CD4-positive, alpha-beta T cell (primary cell): Measurements from ENCODE around the gene FGF22. TPM values are rescaled to one million over a fixed set of nuclear protein-coding genes. Genes with fewer than 3 reads are reported as not detected.
A peak's percentile ranks its signal among the peaks of the same experiment; 100 is the strongest.

ENCODE experiments used
- ATAC-seq: fragments of 200-7000 bp; cut with Tn5 transposase; one replicate; pipeline ENCODE4 v1.10.0; 2022; ENCODE audit warnings: mild to moderate bottlenecking; ENCODE audit not compliant: poor library complexity
- CTCF ChIA-PET: fragments of 350-600 bp; sonication (Branson Sonifier 250); formaldehyde crosslinking; loops from one replicate; lab custom pipeline; 2021; ENCODE audit warnings: antibody characterized with exemption, inconsistent platforms; lab: Charles Lee
- POLR2A ChIA-PET: fragments of 350-600 bp; sonication (Branson Sonifier 250); formaldehyde crosslinking; loops from one replicate; lab custom pipeline; 2021; ENCODE audit warnings: antibody characterized with exemption, inconsistent platforms; lab: Charles Lee
- DNase-seq, 14 experiments: peaks; one replicate each; pipeline ENCODE4 v3.0.0-alpha.2; 2013 to 2020; ENCODE audit warnings: mixed read lengths in 2 of 14
- H3K27ac ChIP-seq, 2 donors: one replicate each; pipeline versions ENCODE4 v1.5.1 to v1.7.0; 2013; ENCODE audit warnings: low read length in 2 of 2, low read depth in 1 of 2, mild to moderate bottlenecking in 1 of 2
- H3K27me3 ChIP-seq, 2 experiments: 1 replicate in 1 of 2; 2 replicates in 1 of 2; pipeline versions ENCODE4 v1.6.1 to v1.7.0; 2013; ENCODE audit warnings: low read length in 2 of 2, control low read depth in 1 of 2, mild to moderate bottlenecking in 1 of 2, moderate library complexity in 1 of 2; ENCODE audit not compliant: insufficient read depth in 2 of 2, control insufficient read depth in 1 of 2
- H3K36me3 ChIP-seq: one replicate; pipeline ENCODE4 v1.6.1; 2013; ENCODE audit warnings: low read length, control low read depth; ENCODE audit not compliant: insufficient read depth
- H3K4me1 ChIP-seq: one replicate; pipeline ENCODE4 v1.6.1; 2013; ENCODE audit warnings: low read length, control low read depth; ENCODE audit not compliant: insufficient read depth
- H3K4me3 ChIP-seq: one replicate; pipeline ENCODE4 v1.5.1; 2013; ENCODE audit warnings: mild to moderate bottlenecking, low read length, moderate library complexity
- H3K9me3 ChIP-seq, 2 experiments: 1 replicate in 1 of 2; 2 replicates in 1 of 2; pipeline versions ENCODE4 v1.6.1 to v1.7.0; 2013; ENCODE audit warnings: low read length in 2 of 2, mild to moderate bottlenecking in 2 of 2, control low read depth in 1 of 2, moderate library complexity in 1 of 2; ENCODE audit not compliant: control insufficient read depth in 1 of 2, insufficient read depth in 1 of 2
- H3K27ac Mint-ChIP-seq: one replicate; pipeline ENCODE4 v1.8.0; 2020; ENCODE audit warnings: mixed read lengths
- H3K27me3 Mint-ChIP-seq: one replicate; pipeline ENCODE4 v1.8.0; 2021; ENCODE audit warnings: mixed read lengths
- H3K36me3 Mint-ChIP-seq: one replicate; pipeline ENCODE4 v1.8.0; 2021; ENCODE audit warnings: low read depth, mixed read lengths
- H3K4me1 Mint-ChIP-seq: one replicate; pipeline ENCODE4 v1.8.0; 2021; ENCODE audit warnings: low read depth, mixed read lengths
- H3K4me3 Mint-ChIP-seq: one replicate; pipeline ENCODE4 v1.8.0; 2020; ENCODE audit warnings: mild to moderate bottlenecking, mixed read lengths
- H3K9me3 Mint-ChIP-seq: one replicate; pipeline ENCODE4 v1.8.0; 2020; ENCODE audit warnings: mixed read lengths
- CTCF ChIP-seq: fragments of 200-600 bp; IDR thresholded peaks from one replicate; pipeline ENCODE4 v1.8.0; 2022; ENCODE audit warnings: antibody characterized with exemption, mild to moderate bottlenecking
- intact Hi-C, 2 experiments: fragments of 100-400 bp; cut with DNase I in 1 of 2; cut with micrococcal nuclease in 1 of 2; formaldehyde crosslinking; loops; one replicate each; pipeline versions ENCODE4 v1.15.1 to v1.9.0; 2023 to 2025; cut with DNase I, micrococcal nuclease
- total RNA-seq, 174 experiments: library from RNA in 2 of 174; stranded (reverse) in 2 of 174; gene quantifications; one replicate each; pipeline ENCODE4 v1.2.3 and lab custom pipeline; 2021 to 2026

Gene FGF22
- total RNA-seq, 2 experiments from 2014 or later = 0.42 to 0.49 TPM

- H3K4me3 Mint-ChIP-seq = no peak overlapping the region
- Histone ChIP-seq H3K27me3 (no peaks in the 10 kb centered on the region), H3K36me3 (no peaks in the 10 kb centered on the region), H3K9me3 (no peaks in the 10 kb centered on the region), H3K27ac (no peak overlapping the region), H3K4me1 (no peaks in the 10 kb centered on the region), H3K4me3 (no peak overlapping the region)
- peak in 1 of 14 experiments; percentile 12 for DNase-seq
- no peaks in the 10 kb centered on the region for H3K9me3 Mint-ChIP-seq
- no peaks in the 10 kb centered on the region for H3K36me3 Mint-ChIP-seq
- no peak for ATAC-seq
- no peaks in the 10 kb centered on the region for H3K27me3 Mint-ChIP-seq
- ChIA-PET POLR2A (no interaction called here), CTCF (no interaction called here)
- no peak overlapping the region for H3K27ac Mint-ChIP-seq
- intact Hi-C loops = no loop called here
- H3K4me1 Mint-ChIP-seq = no peaks in the 10 kb centered on the region
- no peak for TF ChIP-seq CTCF
Measured at GRCh38 chr19:688992-689391, 49.3 kb downstream of the FGF22 start.

GRCh38 chr19:690203-690602 lies 50.5 kb downstream of the FGF22 start:
- H3K4me3 ChIP-seq = no peak overlapping the region
- no peak overlapping the region for H3K27ac ChIP-seq
- intact Hi-C loops = no loop called here
- H3K9me3 Mint-ChIP-seq = no peaks in the 10 kb centered on the region
- no peak overlapping the region for H3K4me3 Mint-ChIP-seq
- H3K27me3 ChIP-seq = peaks cover 7% of the 10 kb centered on the region in 2 experiments
- ChIA-PET CTCF (no interaction called here), POLR2A (no interaction called here)
- no peaks in the 10 kb centered on the region for H3K4me1 Mint-ChIP-seq
- H3K36me3 Mint-ChIP-seq = no peaks in the 10 kb centered on the region
- H3K27ac Mint-ChIP-seq = no peak overlapping the region
- H3K27me3 Mint-ChIP-seq = peaks cover 7% of the 10 kb centered on the region
- TF ChIP-seq CTCF = no peak
- H3K4me1 ChIP-seq = peaks cover 8% of the 10 kb centered on the region
- peaks cover 0 to 6% of the 10 kb centered on the region in 2 experiments for H3K9me3 ChIP-seq
- DNase-seq (no peak), ATAC-seq (no peak)
- H3K36me3 ChIP-seq = no peaks in the 10 kb centered on the region

Other genes with a start within 250 kb of the FGF22 start
- gene C2CD4C, start 230.7 kb upstream of the FGF22 start, total RNA-seq = not detected
- gene SHC2, start 178.8 kb upstream of the FGF22 start, total RNA-seq = under 1 TPM; 0.36 to 0.42 TPM
- gene MADCAM1, start 143.4 kb upstream of the FGF22 start, total RNA-seq = under 1 TPM; 0.20 to 0.91 TPM
- gene TPGS1, start 132.4 kb upstream of the FGF22 start, total RNA-seq = 10 to 100 TPM; 17.2 to 18.2 TPM
- gene CDC34, start 108.1 kb upstream of the FGF22 start, total RNA-seq = 10 to 100 TPM; 38.5 to 43.4 TPM
- gene GZMM, start 95.8 kb upstream of the FGF22 start, total RNA-seq = 10 to 100 TPM; 41.6 to 46.3 TPM
- gene BSG, start 67.3 kb upstream of the FGF22 start, total RNA-seq = 10 to 100 TPM; 68.7 to 71.6 TPM
- 1 to 10 TPM; 2.1 TPM for gene HCN2, start 50.0 kb upstream of the FGF22 start, total RNA-seq
- 10 to 100 TPM; 54.4 to 56.2 TPM for gene POLRMT, start 6.3 kb upstream of the FGF22 start, total RNA-seq
- 100 to 1,000 TPM; 112 to 119 TPM for gene RNF126, start 23.3 kb downstream of the FGF22 start, total RNA-seq
- gene FSTL3, start 36.5 kb downstream of the FGF22 start, total RNA-seq = 1 to 10 TPM; 2.2 to 3.4 TPM
- not detected for gene PRSS57, start 55.6 kb downstream of the FGF22 start, total RNA-seq
- not detected for gene PALM, start 69.1 kb downstream of the FGF22 start, total RNA-seq
- not detected for gene MISP, start 111.2 kb downstream of the FGF22 start, total RNA-seq
- gene PTBP1, start 157.6 kb downstream of the FGF22 start, total RNA-seq = 100 to 1,000 TPM; 246 to 252 TPM
- not detected for gene PLPPR3, start 182.1 kb downstream of the FGF22 start, total RNA-seq
- under 1 TPM; 0.47 to 0.49 TPM for gene AZU1, start 188.0 kb downstream of the FGF22 start, total RNA-seq
- gene PRTN3, start 201.1 kb downstream of the FGF22 start, total RNA-seq = not detected
- gene ELANE, start 212.4 kb downstream of the FGF22 start, total RNA-seq = not detected
- gene CFD, start 219.8 kb downstream of the FGF22 start, total RNA-seq = 1 to 10 TPM; 2.3 to 2.9 TPM